SK-N-SH treated with all-trans-retinoic acid at 6 μM for 48 hours (cell line): ENCODE measurements around the gene TMEM182.

Source experiments
- ATAC-seq: fragments of 200-7000 bp; cut with Tn5 transposase; 3 replicates; pipeline ENCODE4 v1.9.1; 2020; ENCODE audit warnings: mild to moderate bottlenecking, moderate library complexity
- ARNTL ChIP-seq: fragments of 450-650 bp; formaldehyde crosslinking; IDR thresholded peaks from 2 replicates; pipeline ENCODE4 v1.5.0; 2020; ENCODE audit warnings: low read depth, mild to moderate bottlenecking, moderate library complexity, borderline replicate concordance
- BACH2 ChIP-seq: fragments of 250-450 bp; sonication (Bioruptor Pico); IDR thresholded peaks from 2 replicates; pipeline ENCODE4 v1.9.0; 2021; ENCODE audit warnings: mild to moderate bottlenecking, borderline replicate concordance
- CSDC2 ChIP-seq: fragments of 250-450 bp; sonication (Bioruptor Pico); IDR thresholded peaks from 2 replicates; pipeline ENCODE4 v1.5.0; 2020; ENCODE audit warnings: mild to moderate bottlenecking, moderate library complexity
- ESRRG ChIP-seq: fragments of 250-450 bp; sonication (Bioruptor Pico); IDR thresholded peaks from 2 replicates; pipeline ENCODE4 v1.6.1; 2021; ENCODE audit warnings: mild to moderate bottlenecking
- GLIS3 ChIP-seq: fragments of 250-450 bp; sonication (Bioruptor Pico); IDR thresholded peaks from 2 replicates; pipeline ENCODE4 v1.5.0; 2020; ENCODE audit warnings: mild to moderate bottlenecking, moderate library complexity
- OSR1 ChIP-seq: fragments of 250-450 bp; sonication (Bioruptor Pico); IDR thresholded peaks from 2 replicates; pipeline ENCODE4 v1.8.0; 2022; ENCODE audit warnings: moderate library complexity, mild to moderate bottlenecking, inconsistent platforms
- PATZ1 ChIP-seq: fragments of 250-450 bp; sonication (Bioruptor Pico); IDR thresholded peaks from 2 replicates; pipeline ENCODE4 v1.8.0; 2020; ENCODE audit warnings: mild to moderate bottlenecking, moderate library complexity, borderline replicate concordance
- POU6F1 ChIP-seq: fragments of 250-450 bp; sonication (Bioruptor Pico); IDR thresholded peaks from 2 replicates; pipeline ENCODE4 v1.8.0; 2021; ENCODE audit warnings: low read depth, mild to moderate bottlenecking, moderate library complexity, borderline replicate concordance
- PPARA ChIP-seq: fragments of 250-450 bp; sonication (Bioruptor Pico); IDR thresholded peaks from 2 replicates; pipeline ENCODE4 v1.5.0; 2020; ENCODE audit warnings: mild to moderate bottlenecking, borderline replicate concordance
- SNAI2 ChIP-seq: fragments of 250-450 bp; sonication (Bioruptor Pico); IDR thresholded peaks from 2 replicates; pipeline ENCODE4 v1.5.0; 2020; ENCODE audit warnings: mild to moderate bottlenecking, moderate library complexity
- TCF4 ChIP-seq: fragments of 250-450 bp; sonication (Bioruptor Pico); IDR thresholded peaks from 2 replicates; pipeline ENCODE4 v1.8.0; 2021; ENCODE audit warnings: mild to moderate bottlenecking, moderate library complexity, borderline replicate concordance
- TOX ChIP-seq: fragments of 250-450 bp; sonication (Bioruptor Pico); IDR thresholded peaks from 2 replicates; pipeline ENCODE4 v1.8.0; 2021; ENCODE audit warnings: mild to moderate bottlenecking, moderate library complexity, borderline replicate concordance
- TSHZ2 ChIP-seq: fragments of 250-450 bp; sonication (Bioruptor Pico); IDR thresholded peaks from 2 replicates; pipeline ENCODE4 v1.5.0; 2020; ENCODE audit warnings: mild to moderate bottlenecking, moderate library complexity
- ZC3H10 ChIP-seq: fragments of 250-450 bp; sonication (Bioruptor Pico); IDR thresholded peaks from 2 replicates; pipeline ENCODE4 v1.5.1; 2021; ENCODE audit warnings: mild to moderate bottlenecking, moderate library complexity
- ZFP3 ChIP-seq: fragments of 250-450 bp; sonication (Bioruptor Pico); IDR thresholded peaks from 2 replicates; pipeline ENCODE4 v1.5.0; 2020; ENCODE audit warnings: mild to moderate bottlenecking, moderate library complexity
- ZFP30 ChIP-seq: fragments of 450-650 bp; formaldehyde crosslinking; IDR thresholded peaks from 2 replicates; pipeline ENCODE4 v1.5.0; 2022; ENCODE audit warnings: mild to moderate bottlenecking, moderate library complexity
- ZNF565 ChIP-seq: fragments of 450-650 bp; formaldehyde crosslinking; conservative IDR thresholded peaks from 2 replicates; pipeline ENCODE4 v1.5.0; 2020; ENCODE audit warnings: low read depth, mild to moderate bottlenecking, moderate library complexity
- ZNF70 ChIP-seq: fragments of 450-650 bp; formaldehyde crosslinking; IDR thresholded peaks from 2 replicates; pipeline ENCODE4 v1.5.0; 2020; ENCODE audit warnings: mild to moderate bottlenecking, moderate library complexity
- TF ChIP-seq, protein P1 (sequence below): fragments of 250-450 bp; sonication (Bioruptor Pico); IDR thresholded peaks from 2 replicates; pipeline ENCODE4 v1.5.1; 2021; ENCODE audit warnings: mild to moderate bottlenecking, moderate library complexity
- TF ChIP-seq, protein P2 (sequence below): fragments of 250-450 bp; sonication (Bioruptor Pico); IDR thresholded peaks from 2 replicates; pipeline ENCODE4 v1.5.1; 2020; ENCODE audit warnings: low read depth, mild to moderate bottlenecking, moderate library complexity

The TMEM182 gene

GRCh38 chr2:102773149-102773705, 11.4 kb downstream of the TMEM182 start (continued):
- no peak for TF ChIP-seq PATZ1 (CRISPR knock-in tag)

- no peak for ATAC-seq
- TF ChIP-seq ZFP3 (CRISPR knock-in tag) (no peak), PPARA (CRISPR knock-in tag) (no peak), POU6F1 (CRISPR knock-in tag) (no peak), ZNF70 (no peak), ZNF565 (CRISPR knock-in tag) (no peak), TOX (CRISPR knock-in tag) (no peak), ZFP30 (CRISPR knock-in tag) (no peak), CSDC2 (CRISPR knock-in tag) (no peak), ZC3H10 (CRISPR knock-in tag) (no peak)
- TF ChIP-seq, protein P1, sequence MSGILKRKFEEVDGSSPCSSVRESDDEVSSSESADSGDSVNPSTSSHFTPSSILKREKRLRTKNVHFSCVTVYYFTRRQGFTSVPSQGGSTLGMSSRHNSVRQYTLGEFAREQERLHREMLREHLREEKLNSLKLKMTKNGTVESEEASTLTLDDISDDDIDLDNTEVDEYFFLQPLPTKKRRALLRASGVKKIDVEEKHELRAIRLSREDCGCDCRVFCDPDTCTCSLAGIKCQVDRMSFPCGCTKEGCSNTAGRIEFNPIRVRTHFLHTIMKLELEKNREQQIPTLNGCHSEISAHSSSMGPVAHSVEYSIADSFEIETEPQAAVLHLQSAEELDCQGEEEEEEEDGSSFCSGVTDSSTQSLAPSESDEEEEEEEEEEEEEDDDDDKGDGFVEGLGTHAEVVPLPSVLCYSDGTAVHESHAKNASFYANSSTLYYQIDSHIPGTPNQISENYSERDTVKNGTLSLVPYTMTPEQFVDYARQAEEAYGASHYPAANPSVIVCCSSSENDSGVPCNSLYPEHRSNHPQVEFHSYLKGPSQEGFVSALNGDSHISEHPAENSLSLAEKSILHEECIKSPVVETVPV (CRISPR knock-in tag), result no peak
Measured at GRCh38 chr2:102778260-102778659, 16.4 kb downstream of the TMEM182 start.

DNA sequence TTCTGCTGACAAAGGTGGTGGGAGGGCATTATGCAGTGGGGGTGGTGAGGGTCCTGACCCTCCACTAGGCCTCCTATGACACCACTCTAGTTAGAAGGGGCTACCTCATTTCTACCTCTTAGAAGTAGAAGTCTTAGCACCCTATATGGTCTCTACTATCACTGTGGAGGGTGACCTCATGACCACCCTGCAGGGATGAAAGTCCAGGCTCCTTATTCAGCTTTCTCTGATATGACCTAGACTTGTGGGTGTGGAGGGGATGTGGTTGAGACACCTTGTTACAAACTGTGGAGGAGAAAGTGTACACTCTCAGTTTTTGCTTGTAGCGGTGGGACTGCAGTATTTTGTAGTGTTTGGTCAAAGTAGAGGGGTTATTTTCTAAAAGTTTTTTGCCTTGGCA, 18.6 kb downstream of the TMEM182 start:
- no peak for ATAC-seq
- TF ChIP-seq, protein P1 (CRISPR knock-in tag), result no peak
- TF ChIP-seq ZFP3 (CRISPR knock-in tag), result no peak
- no peak for TF ChIP-seq ZNF70
- no peak for TF ChIP-seq GLIS3
- TF ChIP-seq POU6F1 (CRISPR knock-in tag), result no peak
- no peak for TF ChIP-seq ARNTL (CRISPR knock-in tag)
- no peak for TF ChIP-seq ZNF565 (CRISPR knock-in tag)
- no peak for TF ChIP-seq ZC3H10 (CRISPR knock-in tag)
- TF ChIP-seq, protein P2, sequence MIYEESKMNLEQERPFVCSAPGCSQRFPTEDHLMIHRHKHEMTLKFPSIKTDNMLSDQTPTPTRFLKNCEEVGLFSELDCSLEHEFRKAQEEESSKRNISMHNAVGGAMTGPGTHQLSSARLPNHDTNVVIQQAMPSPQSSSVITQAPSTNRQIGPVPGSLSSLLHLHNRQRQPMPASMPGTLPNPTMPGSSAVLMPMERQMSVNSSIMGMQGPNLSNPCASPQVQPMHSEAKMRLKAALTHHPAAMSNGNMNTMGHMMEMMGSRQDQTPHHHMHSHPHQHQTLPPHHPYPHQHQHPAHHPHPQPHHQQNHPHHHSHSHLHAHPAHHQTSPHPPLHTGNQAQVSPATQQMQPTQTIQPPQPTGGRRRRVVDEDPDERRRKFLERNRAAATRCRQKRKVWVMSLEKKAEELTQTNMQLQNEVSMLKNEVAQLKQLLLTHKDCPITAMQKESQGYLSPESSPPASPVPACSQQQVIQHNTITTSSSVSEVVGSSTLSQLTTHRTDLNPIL, result no peak
- TF ChIP-seq ESRRG (CRISPR knock-in tag), result no peak
- no peak for TF ChIP-seq BACH2 (CRISPR knock-in tag)
- TF ChIP-seq ZFP30 (CRISPR knock-in tag), result no peak
- no peak for TF ChIP-seq SNAI2 (CRISPR knock-in tag)
- TF ChIP-seq TSHZ2 (CRISPR knock-in tag), result no peak
- TF ChIP-seq TCF4 (CRISPR knock-in tag), result no peak
- TF ChIP-seq OSR1 (CRISPR knock-in tag), result no peak
- TF ChIP-seq, all 23 proteins: peak for 0
